Calu3 (cell line): ENCODE results near the gene TRAK1. TPM values are rescaled to one million over a fixed set of nuclear protein-coding genes. Genes with fewer than 3 reads are reported as not detected.

Experiments used
- BruUV-seq: library from RNA; stranded (reverse); fragments of 400-500 nt; replicated peaks from 2 replicates; lab custom pipeline; 2021; lab: Mats Ljungman, UMichigan
- CTCF ChIA-PET: fragments of 300-600 bp; sonication (Branson Sonifier 250); formaldehyde crosslinking; loops from one replicate; lab custom pipeline; 2022; ENCODE audit warnings: antibody characterized with exemption; lab: Charles Lee
- DNase-seq: peaks from one replicate; pipeline ENCODE4 v3.0.0; 2022
- H3K27ac Mint-ChIP-seq: one replicate; pipeline ENCODE4 v1.8.0; 2022; ENCODE audit warnings: mixed read lengths; ENCODE audit not compliant: unreplicated experiment
- H3K27me3 Mint-ChIP-seq: one replicate; pipeline ENCODE4 v1.8.0; 2022; ENCODE audit warnings: mixed read lengths; ENCODE audit not compliant: unreplicated experiment
- H3K36me3 Mint-ChIP-seq: one replicate; pipeline ENCODE4 v1.8.0; 2022; ENCODE audit warnings: mild to moderate bottlenecking, moderate library complexity, mixed read lengths; ENCODE audit not compliant: insufficient read depth, unreplicated experiment
- H3K4me1 Mint-ChIP-seq: one replicate; pipeline ENCODE4 v1.8.0; 2022; ENCODE audit warnings: mild to moderate bottlenecking, low read depth, mixed read lengths; ENCODE audit not compliant: unreplicated experiment
- H3K4me3 Mint-ChIP-seq: one replicate; pipeline ENCODE4 v1.8.0; 2022; ENCODE audit warnings: mild to moderate bottlenecking, low read depth, moderate library complexity, mixed read lengths; ENCODE audit not compliant: unreplicated experiment
- H3K9me3 Mint-ChIP-seq: one replicate; pipeline ENCODE4 v1.8.0; 2022; ENCODE audit warnings: low read depth, mixed read lengths; ENCODE audit not compliant: unreplicated experiment
- intact Hi-C: fragments of 100-400 bp; cut with micrococcal nuclease; formaldehyde crosslinking; loops from one replicate; pipeline ENCODE4 v1.10.0; 2022; ENCODE audit not compliant: unreplicated experiment
- total RNA-seq: library from RNA; stranded (reverse); gene quantifications from 2 replicates; pipeline ENCODE4 v1.2.3, GENCODE V29; 2022
- TF ChIP-seq, protein P1 (sequence below): fragments of 200-600 bp; IDR thresholded peaks from one replicate; pipeline ENCODE4 v1.8.0; 2022; ENCODE audit warnings: antibody characterized with exemption; ENCODE audit not compliant: unreplicated experiment

The TRAK1 gene
- total RNA-seq, 1 experiment from 2014 or later = 108 TPM

DNA sequence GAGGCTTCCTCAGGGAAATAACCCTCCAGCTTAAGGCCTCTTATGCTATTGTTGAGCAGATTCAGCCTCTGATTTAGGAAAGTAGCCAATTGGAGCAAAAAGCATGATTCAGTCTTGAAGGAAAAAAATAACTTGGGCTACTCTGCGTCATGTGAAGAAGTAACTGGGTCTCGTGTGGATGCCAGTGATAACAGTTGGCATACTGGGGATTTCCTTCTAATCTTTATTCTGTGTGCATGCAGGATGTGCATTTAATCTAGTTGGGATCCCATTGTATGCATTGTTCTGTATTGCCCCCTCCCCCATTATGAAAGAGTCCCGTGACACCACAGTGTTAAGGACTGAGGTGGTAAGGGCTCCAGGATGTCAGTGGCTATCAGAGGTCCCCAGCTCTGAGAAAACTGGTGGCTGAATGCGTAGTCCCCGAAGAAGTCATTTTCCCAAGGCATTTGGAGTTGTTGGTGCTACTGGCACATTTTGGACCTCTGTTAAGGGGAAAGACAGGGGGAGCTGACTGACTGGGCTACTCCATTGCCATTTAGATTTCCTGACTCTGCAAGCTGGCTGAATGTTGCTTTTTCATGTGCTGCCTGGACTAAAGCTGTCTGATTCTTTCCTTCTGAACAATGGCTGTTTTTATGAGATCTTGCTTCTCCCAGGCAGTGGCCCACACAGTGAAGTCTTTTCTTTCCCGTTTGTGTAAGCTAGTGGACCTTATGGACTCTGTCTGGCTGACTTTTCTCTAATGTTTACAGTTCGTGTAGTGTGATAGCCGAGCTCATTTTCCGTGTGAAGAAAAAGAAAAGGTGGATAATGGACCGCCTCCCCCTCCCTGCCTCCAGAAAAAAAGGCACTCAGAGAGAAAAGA lies 38.4 kb upstream of the TRAK1 start:
- no peaks in the 10 kb centered on the region for H3K27me3 Mint-ChIP-seq
- CTCF ChIA-PET = interaction anchor here (0.6 to 2.0 kb wide), 4 partner anchors 16 to 65 kb away, joined by 3 to 7 read pairs (median 6); no protein-coding TSS in a partner anchor
- no peaks in the 10 kb centered on the region for H3K9me3 Mint-ChIP-seq
- TF ChIP-seq, protein P1, sequence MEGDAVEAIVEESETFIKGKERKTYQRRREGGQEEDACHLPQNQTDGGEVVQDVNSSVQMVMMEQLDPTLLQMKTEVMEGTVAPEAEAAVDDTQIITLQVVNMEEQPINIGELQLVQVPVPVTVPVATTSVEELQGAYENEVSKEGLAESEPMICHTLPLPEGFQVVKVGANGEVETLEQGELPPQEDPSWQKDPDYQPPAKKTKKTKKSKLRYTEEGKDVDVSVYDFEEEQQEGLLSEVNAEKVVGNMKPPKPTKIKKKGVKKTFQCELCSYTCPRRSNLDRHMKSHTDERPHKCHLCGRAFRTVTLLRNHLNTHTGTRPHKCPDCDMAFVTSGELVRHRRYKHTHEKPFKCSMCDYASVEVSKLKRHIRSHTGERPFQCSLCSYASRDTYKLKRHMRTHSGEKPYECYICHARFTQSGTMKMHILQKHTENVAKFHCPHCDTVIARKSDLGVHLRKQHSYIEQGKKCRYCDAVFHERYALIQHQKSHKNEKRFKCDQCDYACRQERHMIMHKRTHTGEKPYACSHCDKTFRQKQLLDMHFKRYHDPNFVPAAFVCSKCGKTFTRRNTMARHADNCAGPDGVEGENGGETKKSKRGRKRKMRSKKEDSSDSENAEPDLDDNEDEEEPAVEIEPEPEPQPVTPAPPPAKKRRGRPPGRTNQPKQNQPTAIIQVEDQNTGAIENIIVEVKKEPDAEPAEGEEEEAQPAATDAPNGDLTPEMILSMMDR = no peak
- no TSS peak for BruUV-seq
- peaks cover 35% of the 10 kb centered on the region for H3K4me1 Mint-ChIP-seq
- H3K4me3 Mint-ChIP-seq = no peak overlapping the region
- DNase-seq = no peak
- no peaks in the 10 kb centered on the region for H3K36me3 Mint-ChIP-seq
- H3K27ac Mint-ChIP-seq = peak overlapping the region; percentile 68
- intact Hi-C loops = no loop called here

DNA sequence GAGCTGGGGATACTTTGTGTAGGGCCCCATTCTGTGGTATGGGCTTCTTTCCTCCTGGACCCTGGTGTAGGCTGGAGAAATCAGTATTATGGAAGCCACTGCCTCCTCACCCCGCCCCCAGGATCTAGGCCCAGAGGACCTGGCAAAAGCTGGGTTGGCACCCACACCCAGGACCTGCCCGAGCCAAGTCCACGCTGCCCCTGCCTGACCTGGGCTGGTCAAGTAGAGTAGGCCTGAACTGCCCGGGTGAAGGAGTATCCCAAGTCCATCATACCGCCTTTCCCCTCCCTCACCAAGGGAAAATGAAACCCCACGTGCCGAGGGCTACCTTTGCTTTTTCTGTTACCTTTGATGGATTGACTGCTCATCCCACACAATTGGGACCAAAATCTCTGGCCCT lies 37.7 kb upstream of the TRAK1 start:
- Mint-ChIP-seq H3K36me3 (no peaks in the 10 kb centered on the region), H3K9me3 (no peaks in the 10 kb centered on the region), H3K27ac (peak overlapping the region; percentile 68), H3K4me3 (peak overlapping the region; percentile 29), H3K27me3 (no peaks in the 10 kb centered on the region), H3K4me1 (peaks cover 41% of the 10 kb centered on the region)
- TF ChIP-seq, protein P1 = no peak
- DNase-seq = no peak
- CTCF ChIA-PET = interaction anchor here (0.6 to 2.0 kb wide), 3 partner anchors 17 to 64 kb away, joined by 3 to 7 read pairs (median 4); no protein-coding TSS in a partner anchor
- intact Hi-C loops = no loop called here
- BruUV-seq = no TSS peak

DNA sequence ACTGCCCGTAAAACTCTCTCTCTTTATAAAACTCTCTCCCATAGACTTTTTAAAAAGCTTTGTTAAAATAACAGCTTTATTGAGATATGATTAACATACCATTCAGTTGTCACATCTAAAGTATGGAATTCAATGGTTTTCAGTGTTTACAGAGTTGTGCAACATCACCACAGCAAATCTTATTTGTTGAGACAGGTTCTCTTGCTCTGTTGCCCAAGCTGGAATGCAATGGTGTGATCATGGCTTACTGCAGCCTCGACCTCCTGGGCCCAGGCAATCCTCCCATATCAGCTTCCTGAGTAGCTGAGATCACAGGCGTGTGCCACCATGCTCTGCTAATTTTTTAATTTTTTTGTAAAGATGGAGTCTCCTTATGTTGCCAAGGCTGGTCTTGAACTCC lies 35.9 kb upstream of the TRAK1 start:
- CTCF ChIA-PET = no interaction called here
- intact Hi-C loops = no loop called here
- TF ChIP-seq, protein P1 = no peak
- Mint-ChIP-seq H3K4me1 (peaks cover 41% of the 10 kb centered on the region), H3K36me3 (no peaks in the 10 kb centered on the region), H3K27me3 (no peaks in the 10 kb centered on the region), H3K4me3 (no peak overlapping the region), H3K9me3 (no peaks in the 10 kb centered on the region), H3K27ac (no peak overlapping the region)
- DNase-seq = no peak
- BruUV-seq = no TSS peak

DNA sequence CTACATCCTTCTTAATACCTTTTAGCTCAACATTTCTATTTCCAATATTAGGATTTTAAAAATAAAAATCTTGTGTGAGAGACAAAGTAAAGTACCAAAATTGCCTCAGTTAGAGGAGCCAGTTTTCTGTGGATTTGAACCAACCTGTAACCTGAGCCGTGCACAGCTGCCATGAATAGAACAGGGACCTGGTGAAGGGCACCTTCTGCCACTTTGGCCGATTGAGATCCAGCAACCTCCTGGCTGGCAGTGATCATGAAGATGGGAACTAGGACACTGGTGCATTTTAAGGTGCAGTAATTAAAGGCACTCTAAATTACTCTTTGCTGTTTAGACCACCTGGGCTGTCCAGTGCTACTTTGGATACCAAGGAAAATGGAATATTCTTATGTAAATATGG lies 34.3 kb upstream of the TRAK1 start:
- no peak overlapping the region for H3K4me3 Mint-ChIP-seq
- H3K27ac Mint-ChIP-seq = no peak overlapping the region
- H3K9me3 Mint-ChIP-seq = no peaks in the 10 kb centered on the region
- BruUV-seq = no TSS peak
- intact Hi-C loops = no loop called here
- H3K27me3 Mint-ChIP-seq = no peaks in the 10 kb centered on the region
- DNase-seq = no peak
- no peaks in the 10 kb centered on the region for H3K36me3 Mint-ChIP-seq
- H3K4me1 Mint-ChIP-seq = peaks cover 48% of the 10 kb centered on the region
- CTCF ChIA-PET = no interaction called here
- TF ChIP-seq, protein P1 = no peak
